ENCODE results near the gene MAPRE3. TPM values are rescaled to one million over a fixed set of nuclear protein-coding genes. Genes with fewer than 3 reads are reported as not detected.

MAPRE3 gene
- total RNA-seq, 2 experiments from 2014 or later = 0.52 to 0.95 TPM

- H3K27me3 Mint-ChIP-seq (ENCODE audit: low read depth) = no peaks in the 10 kb centered on the region
- POLR2A ChIA-PET = interaction anchor here (0.7 to 0.9 kb wide), 2 partner anchors 13 to 35 kb away, joined by 3 read pairs; partner anchors contain the start of gene AGBL5
- no peak overlapping the region for H3K27ac Mint-ChIP-seq
- no peaks in the 10 kb centered on the region for H3K9me3 Mint-ChIP-seq (ENCODE audit: insufficient read depth)
- DNase-seq = no peak
- H3K4me3 Mint-ChIP-seq = no peak overlapping the region
- peaks cover 26% of the 10 kb centered on the region for H3K4me1 Mint-ChIP-seq (ENCODE audit: low read depth)
- ATAC-seq = no peak
- peaks cover 77% of the 10 kb centered on the region for H3K36me3 Mint-ChIP-seq (ENCODE audit: low read depth)
- CTCF ChIA-PET = interaction anchor here (0.8 to 1.0 kb wide), 2 partner anchors 13 to 21 kb away, joined by 3 read pairs; partner anchors contain the start of gene AGBL5
Measured at GRCh38 chr2:27038012-27038411, 67.6 kb downstream of the MAPRE3 start.

GRCh38 chr2:27038631-27039339 lies 68.3 kb downstream of the MAPRE3 start:
- ATAC-seq (no peak), DNase-seq (no peak)
- H3K4me1 Mint-ChIP-seq (ENCODE audit: low read depth) = peaks cover 21% of the 10 kb centered on the region
- H3K36me3 Mint-ChIP-seq (ENCODE audit: low read depth) = peaks cover 72% of the 10 kb centered on the region
- H3K9me3 Mint-ChIP-seq (ENCODE audit: insufficient read depth) = no peaks in the 10 kb centered on the region
- POLR2A ChIA-PET = interaction anchor here (0.9 kb wide), 1 partner anchor 34 kb away, joined by 3 read pairs; no protein-coding TSS in a partner anchor
- CTCF ChIA-PET = no interaction called here
- no peak overlapping the region for H3K4me3 Mint-ChIP-seq
- no peak overlapping the region for H3K27ac Mint-ChIP-seq
- no peaks in the 10 kb centered on the region for H3K27me3 Mint-ChIP-seq (ENCODE audit: low read depth)

GRCh38 chr2:27039426-27039825 lies 69.0 kb downstream of the MAPRE3 start:
- no peak overlapping the region for H3K27ac Mint-ChIP-seq
- H3K4me1 Mint-ChIP-seq (ENCODE audit: low read depth) = peaks cover 14% of the 10 kb centered on the region
- DNase-seq = no peak
- peaks cover 66% of the 10 kb centered on the region for H3K36me3 Mint-ChIP-seq (ENCODE audit: low read depth)
- ChIA-PET CTCF (interaction anchor here (0.7 kb wide), 1 partner anchor 23 kb away, joined by 3 read pairs; no protein-coding TSS in a partner anchor), POLR2A (no interaction called here)
- no peaks in the 10 kb centered on the region for H3K27me3 Mint-ChIP-seq (ENCODE audit: low read depth)
- H3K4me3 Mint-ChIP-seq = no peak overlapping the region
- no peak for ATAC-seq
- no peaks in the 10 kb centered on the region for H3K9me3 Mint-ChIP-seq (ENCODE audit: insufficient read depth)

GRCh38 chr2:27039871-27040270 lies 69.4 kb downstream of the MAPRE3 start:
- ChIA-PET CTCF (interaction anchor here (0.7 kb wide), 1 partner anchor 23 kb away, joined by 3 read pairs; no protein-coding TSS in a partner anchor), POLR2A (no interaction called here)
- no peak for ATAC-seq
- peaks cover 10% of the 10 kb centered on the region for H3K4me1 Mint-ChIP-seq (ENCODE audit: low read depth)
- no peak overlapping the region for H3K4me3 Mint-ChIP-seq
- H3K27me3 Mint-ChIP-seq (ENCODE audit: low read depth) = no peaks in the 10 kb centered on the region
- H3K27ac Mint-ChIP-seq = no peak overlapping the region
- peaks cover 68% of the 10 kb centered on the region for H3K36me3 Mint-ChIP-seq (ENCODE audit: low read depth)
- no peak for DNase-seq
- no peaks in the 10 kb centered on the region for H3K9me3 Mint-ChIP-seq (ENCODE audit: insufficient read depth)

- Mint-ChIP-seq H3K36me3 (ENCODE audit: low read depth) (peaks cover 64% of the 10 kb centered on the region), H3K9me3 (ENCODE audit: insufficient read depth) (no peaks in the 10 kb centered on the region), H3K27ac (no peak overlapping the region), H3K27me3 (ENCODE audit: low read depth) (no peaks in the 10 kb centered on the region), H3K4me3 (no peak overlapping the region), H3K4me1 (ENCODE audit: low read depth) (peaks cover 6% of the 10 kb centered on the region)
- DNase-seq (no peak), ATAC-seq (no peak)
- ChIA-PET CTCF (interaction anchor here (0.7 kb wide), 1 partner anchor 24 kb away, joined by 3 read pairs; no protein-coding TSS in a partner anchor), POLR2A (interaction anchor here (0.6 kb wide), 1 partner anchor 21 kb away, joined by 4 read pairs; no protein-coding TSS in a partner anchor)
Measured at GRCh38 chr2:27040282-27040681, 69.8 kb downstream of the MAPRE3 start.

- Mint-ChIP-seq H3K36me3 (ENCODE audit: low read depth) (peaks cover 53% of the 10 kb centered on the region), H3K27me3 (ENCODE audit: low read depth) (no peaks in the 10 kb centered on the region), H3K27ac (no peak overlapping the region), H3K4me3 (no peak overlapping the region), H3K9me3 (ENCODE audit: insufficient read depth) (no peaks in the 10 kb centered on the region), H3K4me1 (ENCODE audit: low read depth) (no peaks in the 10 kb centered on the region)
- ChIA-PET POLR2A (interaction anchor here (0.9 kb wide), 1 partner anchor 10 kb away, joined by 3 read pairs; the partner anchor contains the start of gene AGBL5), CTCF (interaction anchor here (1.1 to 1.6 kb wide), 2 partner anchors 44 to 80 kb away, joined by 3 read pairs; no protein-coding TSS in a partner anchor)
- DNase-seq = no peak
- ATAC-seq = no peak
Measured at GRCh38 chr2:27041752-27042151, 71.3 kb downstream of the MAPRE3 start.

- DNase-seq (no peak), ATAC-seq (no peak)
- Mint-ChIP-seq H3K4me3 (no peak overlapping the region), H3K27me3 (ENCODE audit: low read depth) (no peaks in the 10 kb centered on the region), H3K4me1 (ENCODE audit: low read depth) (no peaks in the 10 kb centered on the region), H3K36me3 (ENCODE audit: low read depth) (peaks cover 48% of the 10 kb centered on the region), H3K9me3 (ENCODE audit: insufficient read depth) (no peaks in the 10 kb centered on the region), H3K27ac (no peak overlapping the region)
- POLR2A ChIA-PET = no interaction called here
- CTCF ChIA-PET = interaction anchor here (1.1 to 1.6 kb wide), 3 partner anchors 9 to 81 kb away, joined by 3 read pairs; partner anchors contain the start of gene AGBL5
Measured at GRCh38 chr2:27042159-27042661, 71.8 kb downstream of the MAPRE3 start.

GRCh38 chr2:27042985-27043634 lies 72.7 kb downstream of the MAPRE3 start:
- ATAC-seq (no peak), DNase-seq (no peak)
- peaks cover 41% of the 10 kb centered on the region for H3K36me3 Mint-ChIP-seq (ENCODE audit: low read depth)
- H3K4me3 Mint-ChIP-seq = no peak overlapping the region
- no peaks in the 10 kb centered on the region for H3K9me3 Mint-ChIP-seq (ENCODE audit: insufficient read depth)
- peaks cover under 1% of the 10 kb centered on the region for H3K4me1 Mint-ChIP-seq (ENCODE audit: low read depth)
- no peak overlapping the region for H3K27ac Mint-ChIP-seq
- ChIA-PET CTCF (interaction anchor here (1.2 kb wide), 1 partner anchor 8 kb away, joined by 3 read pairs; the partner anchor contains the start of gene AGBL5), POLR2A (interaction anchor here (0.8 kb wide), 1 partner anchor 10 kb away, joined by 4 read pairs; the partner anchor contains the start of gene TMEM214)
- H3K27me3 Mint-ChIP-seq (ENCODE audit: low read depth) = no peaks in the 10 kb centered on the region

GRCh38 chr2:27049422-27050280 lies 79.2 kb downstream of the MAPRE3 start:
- H3K4me3 Mint-ChIP-seq = peak overlapping the region; percentile 93
- peak overlapping the region; percentile 96 for H3K27ac Mint-ChIP-seq
- peaks cover 5% of the 10 kb centered on the region for H3K27me3 Mint-ChIP-seq (ENCODE audit: low read depth)
- POLR2A ChIA-PET = interaction anchor here (0.5 to 9.3 kb wide), 9 partner anchors 15 to 285 kb away, joined by 3 to 128 read pairs (median 5); partner anchors contain the start of genes ATRAID, CENPA, OST4 and PREB
- peaks cover 20% of the 10 kb centered on the region for H3K4me1 Mint-ChIP-seq (ENCODE audit: low read depth)
- DNase-seq = peak; percentile 65
- H3K9me3 Mint-ChIP-seq (ENCODE audit: insufficient read depth) = no peaks in the 10 kb centered on the region
- ATAC-seq = peak; percentile 16
- peaks cover 12% of the 10 kb centered on the region for H3K36me3 Mint-ChIP-seq (ENCODE audit: low read depth)
- CTCF ChIA-PET = interaction anchor here (0.8 to 4.8 kb wide), 12 partner anchors 16 to 88 kb away, joined by 3 to 30 read pairs (median 7); partner anchors contain the start of genes KHK, OST4, PREB and TMEM214

- Mint-ChIP-seq H3K4me3 (peak overlapping the region; percentile 93), H3K36me3 (ENCODE audit: low read depth) (peaks cover 17% of the 10 kb centered on the region), H3K9me3 (ENCODE audit: insufficient read depth) (no peaks in the 10 kb centered on the region), H3K27ac (peak overlapping the region; percentile 96), H3K27me3 (ENCODE audit: low read depth) (peaks cover 5% of the 10 kb centered on the region), H3K4me1 (ENCODE audit: low read depth) (peaks cover 20% of the 10 kb centered on the region)
- ATAC-seq = peak; percentile 71
- CTCF ChIA-PET = interaction anchor here (0.8 to 4.8 kb wide), 15 partner anchors 7 to 633 kb away, joined by 3 to 30 read pairs (median 6); partner anchors contain the start of genes KHK, OST4, PREB and TMEM214
- DNase-seq = peak; percentile 95
- POLR2A ChIA-PET = interaction anchor here (0.5 to 9.3 kb wide), 16 partner anchors 9 to 613 kb away, joined by 3 to 128 read pairs (median 4); partner anchors contain the start of genes ATRAID, CENPA, KHK and OST4
Measured at GRCh38 chr2:27050281-27050995, 80.0 kb downstream of the MAPRE3 start.
